Ovary (tissue), 10 donors: ENCODE results near the gene CD320. TPM values are rescaled to one million over a fixed set of nuclear protein-coding genes. Genes with fewer than 3 reads are reported as not detected.
"Not testable (repeated sequence)": the region's sequence is repeated elsewhere in the genome, so short reads cannot be mapped to it uniquely, and the experiment has no call there.

ENCODE experiments used
- DNase-seq, 5 donors: peaks; one replicate each; pipeline ENCODE4 v3.0.0-alpha.2; 2019 to 2020
- H3K27ac ChIP-seq, 2 donors: fragments of 200-600 bp; one replicate each; pipeline versions ENCODE4 v1.5.1 to v1.8.0; 2019 to 2022
- H3K27me3 ChIP-seq: fragments of 200-600 bp; one replicate; pipeline ENCODE4 v1.8.0; 2022
- H3K36me3 ChIP-seq: fragments of 200-600 bp; sonication (generic); one replicate; pipeline ENCODE4 v1.5.1; 2019
- H3K4me1 ChIP-seq: one replicate; pipeline ENCODE4 v1.8.1; 2013; ENCODE audit warnings: mild to moderate bottlenecking, moderate library complexity; ENCODE audit not compliant: insufficient read depth
- H3K4me3 ChIP-seq: fragments of 200-600 bp; sonication (generic); one replicate; pipeline ENCODE4 v1.5.1; 2017
- H3K9me3 ChIP-seq, 2 donors: fragments of 200-600 bp in 1 of 2; sonication (generic) in 1 of 2; one replicate each; pipeline versions ENCODE4 v1.5.1 to v1.8.1; 2013 to 2019; ENCODE audit warnings: mild to moderate bottlenecking in 1 of 2, moderate library complexity in 1 of 2
- CTCF ChIP-seq, 3 donors: fragments of 450-650 bp in 2 of 3; fragments of 200-600 bp in 1 of 3; IDR thresholded peaks; one replicate each; pipeline versions ENCODE4 v1.5.1 to v1.8.0; 2016 to 2022; ENCODE audit warnings: antibody characterized with exemption in 3 of 3, mild to moderate bottlenecking in 1 of 3
- EP300 ChIP-seq: sonication (generic); formaldehyde crosslinking; IDR thresholded peaks from one replicate; pipeline ENCODE4 v1.6.1; 2017; ENCODE audit warnings: antibody characterized with exemption
- POLR2A ChIP-seq: fragments of 450-650 bp; IDR thresholded peaks from one replicate; pipeline ENCODE4 v1.6.1; 2017; ENCODE audit warnings: antibody characterized with exemption, mild to moderate bottlenecking, moderate library complexity
- WGBS, 3 donors: extraction: QIAGEN DNeasy Blood & Tissue Kit in 1 of 3; methylation state at CpG; one replicate each; pipeline versions ENCODE4 v1.1.5 to v1.1.7; 2013 to 2017; 5-methylcytosine and 5-hydroxymethylcytosine counted together
- intact Hi-C, 4 donors: fragments of 100-400 bp; cut with DNase I; formaldehyde crosslinking; loops; one replicate each; pipeline versions ENCODE4 v1.11.0 to v1.15.1; 2022 to 2023
- long read RNA-seq, 3 donors: library from polyadenylated mRNA in 2 of 3; unstranded in 2 of 3; transcript quantifications; one replicate each; pipeline ENCODE4 v2.0.0 and lab custom pipeline, GENCODE V29; 2021 to 2026
- polyA plus RNA-seq, 2 donors: library from polyadenylated mRNA; stranded (reverse); fragments of 200-250 nt in 1 of 2; fragments of 350-450 nt in 1 of 2; fragmentation: Illumina TruSeq in 1 of 2; extraction: RNeasy Lipid Tissue Mini Kit (QIAGEN cat#74804) in 1 of 2; gene quantifications; one replicate each; pipeline ENCODE4 v1.2.3, GENCODE V29; 2013 to 2014
- total RNA-seq, 7 donors: library from RNA; depleted of rRNA in 2 of 7; stranded (reverse); fragments of >200 nt in 2 of 7; fragmentation: NEBNext Ultra II Directional in 3 of 7; extraction: Animal tissue kit (Norgen Biotek cat#: 25700) in 3 of 7; gene quantifications; one replicate each; pipeline versions ENCODE4 v1.1.0 to v1.2.4, GENCODE V29; 2016 to 2023
- donor health status: DM: no; HTN: no; CAD: no; lungs with moderate emphysema.
- donor health status: DM: no; HTN: no; CAD: no.
- donor health status: Bipolar disorder and iron deficiency.
- donor health status: DM: yes; HTN: yes; CAD: no.
- donor health status: DM: no; HTN: no; CAD: no.
- donor health status: DM: yes; HTN: yes; CAD: no.

CD320 gene
- 10 to 100 TPM; 16.0 to 57.0 (median 34.2) TPM for total RNA-seq
- polyA plus RNA-seq: 10 to 100 TPM in 1 of 2 donors, 1 to 10 TPM in 1; 1.9 to 34.3 TPM
- long read RNA-seq, donor 1, transcript CD320-201 (5 exons, 1,250 nt): major isoform, 114 of 122 reads
- long read RNA-seq, donor 1, partial matches to known transcripts: 0 of 122 reads
- long read RNA-seq, donor 1, other reads (novel, unspliced or antisense): 6 of 122 reads
- long read RNA-seq, donor 2, transcript CD320-201 (5 exons, 1,250 nt): major isoform, 32 of 34 reads
- long read RNA-seq, donor 2, partial matches to known transcripts: 0 of 34 reads
- long read RNA-seq, donor 2, other reads (novel, unspliced or antisense): 0 of 34 reads
- long read RNA-seq, donor 3, transcript CD320-201 (5 exons, 1,250 nt): major isoform, 34 of 42 reads
- long read RNA-seq, donor 3, partial matches to known transcripts: 5 of 42 reads
- long read RNA-seq, donor 3, other reads (novel, unspliced or antisense): 2 of 42 reads

GRCh38 chr19:8307965-8308866, at the start of gene CD320:
Gene CD320 (minus strand): TSS chr19:8308358. CDS start chr19:8308290, 68 bp downstream.
- WGBS, 3 donors: 0% methylated on average over 56 to 63 of the region's 63 CpGs
- DNase-seq: peak; percentile 87 to 94 (median 90)
- TF ChIP-seq POLR2A (peak; percentile 11), EP300 (no peak)
- Histone ChIP-seq H3K4me3 (peak within 1 kb of the TSS; percentile 59), H3K4me1 (peaks cover 7% of the 10 kb centered on the region), H3K9me3 (no peaks in the 10 kb centered on the region), H3K36me3 (no peaks in the 10 kb centered on the region), H3K27ac (peak within 1 kb of the TSS in 1 of 2 donors; percentile 41), H3K27me3 (no peaks in the 10 kb centered on the region)
- intact Hi-C loops: no loop called here

- intact Hi-C loops: loop anchor here in 1 of 4 donors (5.0 kb wide), 1 partner anchor 150 kb away; no protein-coding TSS in a partner anchor
- peaks cover 7% of the 10 kb centered on the region for H3K4me1 ChIP-seq
- no peak overlapping the region for H3K27ac ChIP-seq
- peak in 1 of 5 donors; percentile 5 for DNase-seq
- WGBS, 3 donors: 39 to 54% (median 46%) methylated on average over 4 of the region's 4 CpGs
- TF ChIP-seq EP300 (no peak), CTCF (IDR thresholded peaks at IDR 0.05) (no peak), POLR2A (no peak)
- H3K27me3 ChIP-seq: no peaks in the 10 kb centered on the region
- no peaks in the 10 kb centered on the region for H3K9me3 ChIP-seq
- H3K4me3 ChIP-seq: no peak overlapping the region
- no peaks in the 10 kb centered on the region for H3K36me3 ChIP-seq
Measured at GRCh38 chr19:8357007-8357521, 48.9 kb upstream of the CD320 start.

GRCh38 chr19:8355631-8356402, 47.7 kb upstream of the CD320 start:
- Histone ChIP-seq H3K4me3 (no peak overlapping the region), H3K27me3 (no peaks in the 10 kb centered on the region), H3K27ac (no peak overlapping the region), H3K4me1 (peaks cover 2% of the 10 kb centered on the region), H3K36me3 (no peaks in the 10 kb centered on the region), H3K9me3 (no peaks in the 10 kb centered on the region)
- 60 to 62% (median 61%) methylated on average over 6 of the region's 6 CpGs for WGBS, 3 donors
- DNase-seq: no peak
- TF ChIP-seq CTCF (IDR thresholded peaks at IDR 0.05) (no peak), EP300 (no peak), POLR2A (no peak)
- intact Hi-C loops: loop anchor here in 1 of 4 donors (2.0 to 5.0 kb wide), 2 partner anchors 41 to 151 kb away; no protein-coding TSS in a partner anchor

- H3K4me1 ChIP-seq, H3K27me3 ChIP-seq, H3K9me3 ChIP-seq, H3K36me3 ChIP-seq, H3K4me3 ChIP-seq, DNase-seq, H3K27ac ChIP-seq: not testable (repeated sequence)
- intact Hi-C loops: loop anchor here in 2 of 4 donors (5.0 kb wide), 2 partner anchors 44 to 154 kb away; no protein-coding TSS in a partner anchor
- whole genome bisulfite sequencing, 3 donors: 58 to 64% (median 59%) methylated on average over 5 of the region's 5 CpGs
Measured at GRCh38 chr19:8352845-8353244, 44.7 kb upstream of the CD320 start.
